Testis (tissue), 3 donors: Measurements from ENCODE around the gene POLD4. TPM values are rescaled to one million over a fixed set of nuclear protein-coding genes. Genes with fewer than 3 reads are reported as not detected.

Source experiments
- DNase-seq: peaks from one replicate; pipeline ENCODE4 v3.0.0-alpha.2; 2019
- H3K27ac ChIP-seq, 2 donors: fragments of 200-600 bp; sonication (generic); one replicate each; pipeline ENCODE4 v1.5.1; 2019
- H3K27me3 ChIP-seq: fragments of 200-600 bp; sonication (generic); one replicate; pipeline ENCODE4 v1.5.1; 2019
- H3K36me3 ChIP-seq: fragments of 200-600 bp; sonication (generic); one replicate; pipeline ENCODE4 v1.5.1; 2017; ENCODE audit warnings: low read depth; ENCODE audit errors: missing control alignments
- H3K4me1 ChIP-seq: fragments of 200-600 bp; sonication (generic); one replicate; pipeline ENCODE4 v1.5.1; 2019
- H3K4me3 ChIP-seq, 2 donors: fragments of 200-600 bp; sonication (generic); one replicate each; pipeline ENCODE4 v1.5.1; 2017 to 2019
- H3K9me3 ChIP-seq: fragments of 200-600 bp; sonication (generic); one replicate; pipeline ENCODE4 v1.5.1; 2017
- POLR2A ChIP-seq: fragments of 450-650 bp; IDR thresholded peaks from one replicate; pipeline ENCODE4 v1.6.1; 2017; ENCODE audit warnings: antibody characterized with exemption, mild to moderate bottlenecking, moderate library complexity
- WGBS, 2 donors: methylation state at CpG; one replicate each; pipeline ENCODE4 v1.1.5; 2018; 5-methylcytosine and 5-hydroxymethylcytosine counted together
- intact Hi-C: fragments of 100-400 bp; cut with DNase I; formaldehyde crosslinking; loops from one replicate; pipeline ENCODE4 v1.15.1; 2023; ENCODE audit warnings: low total_unique reads
- polyA plus RNA-seq: library from polyadenylated mRNA; stranded (reverse); fragments of 350-450 nt; fragmentation: Illumina TruSeq; extraction: RNeasy Lipid Tissue Mini Kit (QIAGEN cat#74804); gene quantifications from one replicate; pipeline ENCODE4 v1.2.3, GENCODE V29; 2014; ENCODE audit warnings: low read depth, low replicate concordance; ENCODE audit not compliant: insufficient read depth
- total RNA-seq, 2 donors: library from RNA; depleted of rRNA; stranded (reverse); fragments of >200 nt; gene quantifications; one replicate each; pipeline ENCODE4 v1.2.3, GENCODE V29; 2016
- TF ChIP-seq, protein P1 (sequence below), 3 experiments: fragments of 450-650 bp in 2 of 3; fragments of 200-600 bp in 1 of 3; sonication (generic) in 1 of 3; IDR thresholded peaks; one replicate each; pipeline ENCODE4 v1.5.1; 2016 to 2019; ENCODE audit warnings: antibody characterized with exemption in 3 of 3, mild to moderate bottlenecking in 2 of 3, moderate library complexity in 1 of 3

The POLD4 gene
- total and polyA plus RNA-seq, 3 donors from 2014 or later = 53.8 to 59.1 (median 54.6) TPM

- H3K27me3 ChIP-seq = no peaks in the 10 kb centered on the region
- 89 to 91% methylated on average over 15 to 24 of the region's 24 CpGs for WGBS, 2 donors
- H3K27ac ChIP-seq = no peak overlapping the region
- no peaks in the 10 kb centered on the region for H3K36me3 ChIP-seq
- intact Hi-C loops = no loop called here
- peaks cover 23% of the 10 kb centered on the region for H3K4me1 ChIP-seq
- H3K4me3 ChIP-seq = no peak overlapping the region
- no peaks in the 10 kb centered on the region for H3K9me3 ChIP-seq
- TF ChIP-seq POLR2A = no peak
- TF ChIP-seq, protein P1, sequence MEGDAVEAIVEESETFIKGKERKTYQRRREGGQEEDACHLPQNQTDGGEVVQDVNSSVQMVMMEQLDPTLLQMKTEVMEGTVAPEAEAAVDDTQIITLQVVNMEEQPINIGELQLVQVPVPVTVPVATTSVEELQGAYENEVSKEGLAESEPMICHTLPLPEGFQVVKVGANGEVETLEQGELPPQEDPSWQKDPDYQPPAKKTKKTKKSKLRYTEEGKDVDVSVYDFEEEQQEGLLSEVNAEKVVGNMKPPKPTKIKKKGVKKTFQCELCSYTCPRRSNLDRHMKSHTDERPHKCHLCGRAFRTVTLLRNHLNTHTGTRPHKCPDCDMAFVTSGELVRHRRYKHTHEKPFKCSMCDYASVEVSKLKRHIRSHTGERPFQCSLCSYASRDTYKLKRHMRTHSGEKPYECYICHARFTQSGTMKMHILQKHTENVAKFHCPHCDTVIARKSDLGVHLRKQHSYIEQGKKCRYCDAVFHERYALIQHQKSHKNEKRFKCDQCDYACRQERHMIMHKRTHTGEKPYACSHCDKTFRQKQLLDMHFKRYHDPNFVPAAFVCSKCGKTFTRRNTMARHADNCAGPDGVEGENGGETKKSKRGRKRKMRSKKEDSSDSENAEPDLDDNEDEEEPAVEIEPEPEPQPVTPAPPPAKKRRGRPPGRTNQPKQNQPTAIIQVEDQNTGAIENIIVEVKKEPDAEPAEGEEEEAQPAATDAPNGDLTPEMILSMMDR (IDR thresholded peaks at IDR 0.05) = no peak
- DNase-seq = no peak
These were observed 11.7 kb upstream of the POLD4 start for GRCh38 chr11:67364783-67365722.

GRCh38 chr11:67364169-67364568 lies 10.8 kb upstream of the POLD4 start:
- intact Hi-C loops = no loop called here
- TF ChIP-seq, protein P1 (IDR thresholded peaks at IDR 0.05) = no peak
- TF ChIP-seq POLR2A = no peak
- Histone ChIP-seq H3K27ac (no peak overlapping the region), H3K9me3 (no peaks in the 10 kb centered on the region), H3K27me3 (no peaks in the 10 kb centered on the region), H3K36me3 (no peaks in the 10 kb centered on the region), H3K4me3 (no peak overlapping the region), H3K4me1 (peaks cover 18% of the 10 kb centered on the region)
- WGBS, 2 donors = 94% methylated on average over 3 of the region's 3 CpGs
- no peak for DNase-seq

- peaks cover 27% of the 10 kb centered on the region for H3K4me1 ChIP-seq
- no peak overlapping the region for H3K27ac ChIP-seq
- WGBS, 2 donors = 83 to 85% methylated on average over 12 of the region's 12 CpGs
- no peak for TF ChIP-seq POLR2A
- H3K36me3 ChIP-seq = no peaks in the 10 kb centered on the region
- H3K27me3 ChIP-seq = no peaks in the 10 kb centered on the region
- no peaks in the 10 kb centered on the region for H3K9me3 ChIP-seq
- no peak for DNase-seq
- no peak overlapping the region for H3K4me3 ChIP-seq
- intact Hi-C loops = no loop called here
These were observed 4.7 kb upstream of the POLD4 start for GRCh38 chr11:67357831-67358670.

GRCh38 chr11:67356864-67357561 lies 3.7 kb upstream of the POLD4 start:
- TF ChIP-seq, protein P1 (IDR thresholded peaks at IDR 0.05) = peak; percentile 87 to 91 (median 89)
- no peak for TF ChIP-seq POLR2A
- Histone ChIP-seq H3K9me3 (no peaks in the 10 kb centered on the region), H3K4me3 (no peak overlapping the region), H3K36me3 (no peaks in the 10 kb centered on the region), H3K27me3 (no peaks in the 10 kb centered on the region), H3K4me1 (peaks cover 34% of the 10 kb centered on the region), H3K27ac (peak overlapping the region in 1 of 2 donors; percentile 97)
- peak; percentile 67 for DNase-seq
- intact Hi-C loops = no loop called here
- WGBS, 2 donors = 39 to 50% methylated on average over 3 of the region's 3 CpGs
